GM10248 (cell line): ENCODE data around the gene UPK1A.

Experiments
- CTCF ChIA-PET: fragments of 300-600 bp; sonication (Branson Sonifier 250); formaldehyde crosslinking; extraction: SDS; loops from one replicate; lab custom pipeline; 2021; ENCODE audit warnings: antibody characterized with exemption; lab: Yijun Ruan, JAX
- POLR2A ChIA-PET: fragments of 350-650 bp; sonication (Branson Sonifier 250); formaldehyde crosslinking; extraction: SDS; loops from one replicate; lab custom pipeline; 2020; ENCODE audit warnings: antibody characterized with exemption; lab: Yijun Ruan, JAX
- DNase-seq: peaks from one replicate; pipeline ENCODE4 v3.0.0; 2012; ENCODE audit errors: extremely low spot score
- TF ChIP-seq, protein P1 (sequence below): IDR thresholded peaks from 2 replicates; pipeline ENCODE4 v1.5.1; 2012; ENCODE audit warnings: mild to moderate bottlenecking, low read depth; ENCODE audit errors: extremely low read depth, missing control alignments, control extremely low read depth

Gene UPK1A

DNA sequence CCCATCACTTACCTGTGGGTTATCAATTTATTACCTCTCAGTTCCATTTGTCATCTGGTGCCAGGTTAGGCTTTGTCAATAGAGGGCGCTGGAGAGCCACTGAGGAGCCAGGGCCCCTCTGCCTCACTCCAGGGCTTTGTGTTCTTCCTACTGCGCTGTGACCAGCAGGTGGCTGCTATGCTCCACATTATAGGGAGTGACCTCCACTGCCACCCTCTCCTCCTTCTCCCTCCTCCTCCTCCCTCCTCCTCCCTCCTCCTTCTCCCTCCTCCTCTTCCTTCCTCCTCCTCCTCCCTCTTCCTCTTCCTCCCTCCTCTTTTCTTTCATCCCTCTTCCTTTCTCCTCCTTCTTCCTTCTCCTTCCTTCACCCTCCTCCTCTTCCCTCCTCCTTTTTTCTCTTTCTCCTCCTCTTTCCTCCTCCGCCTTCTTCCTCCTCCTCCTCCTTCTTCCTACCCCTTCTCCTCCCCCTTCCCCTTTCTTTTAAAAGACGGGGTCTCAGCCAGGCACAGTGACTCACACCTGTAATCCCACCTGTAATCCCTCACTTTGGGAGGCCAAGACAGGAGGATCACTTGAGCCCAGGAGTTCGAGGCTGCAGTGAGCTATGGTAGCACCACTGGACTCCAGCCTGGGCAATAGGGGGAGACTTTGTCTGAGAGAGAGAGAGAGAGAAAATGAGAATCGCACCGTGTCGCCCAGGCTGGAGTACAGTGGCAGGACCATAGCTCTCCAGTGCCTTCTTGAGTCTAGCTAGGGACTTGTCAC is 27.7 kb downstream of the UPK1A start:
- CTCF ChIA-PET = interaction anchor here (0.7 to 11.4 kb wide), 31 partner anchors 9 to 361 kb away, joined by 3 to 184 read pairs (median 5); partner anchors contain the start of genes IGFLR1, KIRREL2, LIN37 and PSENEN
- POLR2A ChIA-PET = interaction anchor here (0.6 to 1.3 kb wide), 5 partner anchors 18 to 419 kb away, joined by 3 to 6 read pairs (median 3); partner anchors contain the start of gene LIN37
- DNase-seq = peak; percentile 88
- TF ChIP-seq, protein P1, sequence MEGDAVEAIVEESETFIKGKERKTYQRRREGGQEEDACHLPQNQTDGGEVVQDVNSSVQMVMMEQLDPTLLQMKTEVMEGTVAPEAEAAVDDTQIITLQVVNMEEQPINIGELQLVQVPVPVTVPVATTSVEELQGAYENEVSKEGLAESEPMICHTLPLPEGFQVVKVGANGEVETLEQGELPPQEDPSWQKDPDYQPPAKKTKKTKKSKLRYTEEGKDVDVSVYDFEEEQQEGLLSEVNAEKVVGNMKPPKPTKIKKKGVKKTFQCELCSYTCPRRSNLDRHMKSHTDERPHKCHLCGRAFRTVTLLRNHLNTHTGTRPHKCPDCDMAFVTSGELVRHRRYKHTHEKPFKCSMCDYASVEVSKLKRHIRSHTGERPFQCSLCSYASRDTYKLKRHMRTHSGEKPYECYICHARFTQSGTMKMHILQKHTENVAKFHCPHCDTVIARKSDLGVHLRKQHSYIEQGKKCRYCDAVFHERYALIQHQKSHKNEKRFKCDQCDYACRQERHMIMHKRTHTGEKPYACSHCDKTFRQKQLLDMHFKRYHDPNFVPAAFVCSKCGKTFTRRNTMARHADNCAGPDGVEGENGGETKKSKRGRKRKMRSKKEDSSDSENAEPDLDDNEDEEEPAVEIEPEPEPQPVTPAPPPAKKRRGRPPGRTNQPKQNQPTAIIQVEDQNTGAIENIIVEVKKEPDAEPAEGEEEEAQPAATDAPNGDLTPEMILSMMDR = peak; percentile 99

DNA sequence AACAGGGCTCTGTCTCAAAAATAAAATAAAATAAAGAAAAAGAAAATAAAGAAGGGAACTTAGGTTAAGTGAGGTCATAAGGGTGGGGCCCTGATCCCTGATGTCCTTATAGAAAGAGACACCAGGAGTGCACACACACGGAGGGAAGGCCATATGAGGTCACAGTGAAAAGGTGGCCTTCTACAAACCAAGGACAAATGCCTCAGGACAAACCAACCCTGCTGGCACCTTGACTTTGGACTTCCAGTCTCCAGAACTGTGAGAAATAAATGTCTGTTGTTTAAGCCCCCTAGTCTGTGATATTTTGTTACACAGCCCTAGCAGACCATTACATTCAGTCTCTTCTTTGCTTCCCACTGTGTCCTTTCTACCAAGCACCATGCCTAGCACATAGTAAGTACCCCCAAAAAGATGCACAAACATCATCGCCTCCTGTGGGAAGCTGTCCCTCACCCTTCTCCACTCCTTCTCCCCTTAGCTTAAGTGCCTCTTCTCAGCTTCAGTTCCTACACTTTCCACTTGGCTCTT is 29.6 kb downstream of the UPK1A start:
- DNase-seq = no peak
- ChIA-PET CTCF (interaction anchor here (0.9 to 11.4 kb wide), 14 partner anchors 9 to 236 kb away, joined by 3 to 184 read pairs (median 4); partner anchors contain the start of genes COX6B1, IGFLR1 and ZBTB32), POLR2A (interaction anchor here (0.5 to 1.6 kb wide), 4 partner anchors 15 to 52 kb away, joined by 4 to 8 read pairs (median 5); partner anchors contain the start of gene LIN37)
- TF ChIP-seq, protein P1 = no peak

DNA sequence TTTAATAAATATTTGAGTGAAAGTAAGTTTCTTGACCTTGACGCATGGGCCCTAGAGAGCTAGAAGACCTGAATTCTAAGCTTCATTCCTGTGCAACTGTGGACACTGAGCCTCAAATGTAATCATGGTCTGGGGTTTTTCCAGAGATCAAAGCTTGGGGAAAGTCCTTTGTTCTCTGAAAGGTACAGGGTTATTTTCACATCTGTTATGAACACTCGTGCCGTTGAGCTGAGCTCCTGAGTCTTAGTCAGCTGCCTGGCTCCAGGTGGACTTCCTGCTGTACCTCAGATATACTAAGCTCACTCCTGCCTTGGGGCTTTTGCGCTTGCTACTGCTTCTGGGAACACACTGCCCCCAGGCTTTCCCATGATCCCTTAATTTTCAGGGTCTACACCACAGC is 30.5 kb downstream of the UPK1A start:
- CTCF ChIA-PET = interaction anchor here (1.0 to 11.4 kb wide), 11 partner anchors 9 to 235 kb away, joined by 3 to 184 read pairs (median 4); partner anchors contain the start of genes COX6B1 and LIN37
- TF ChIP-seq, protein P1 = no peak
- peak; percentile 70 for DNase-seq
- POLR2A ChIA-PET = interaction anchor here (0.5 to 1.6 kb wide), 6 partner anchors 14 to 186 kb away, joined by 3 to 8 read pairs (median 4); partner anchors contain the start of gene LIN37

DNA sequence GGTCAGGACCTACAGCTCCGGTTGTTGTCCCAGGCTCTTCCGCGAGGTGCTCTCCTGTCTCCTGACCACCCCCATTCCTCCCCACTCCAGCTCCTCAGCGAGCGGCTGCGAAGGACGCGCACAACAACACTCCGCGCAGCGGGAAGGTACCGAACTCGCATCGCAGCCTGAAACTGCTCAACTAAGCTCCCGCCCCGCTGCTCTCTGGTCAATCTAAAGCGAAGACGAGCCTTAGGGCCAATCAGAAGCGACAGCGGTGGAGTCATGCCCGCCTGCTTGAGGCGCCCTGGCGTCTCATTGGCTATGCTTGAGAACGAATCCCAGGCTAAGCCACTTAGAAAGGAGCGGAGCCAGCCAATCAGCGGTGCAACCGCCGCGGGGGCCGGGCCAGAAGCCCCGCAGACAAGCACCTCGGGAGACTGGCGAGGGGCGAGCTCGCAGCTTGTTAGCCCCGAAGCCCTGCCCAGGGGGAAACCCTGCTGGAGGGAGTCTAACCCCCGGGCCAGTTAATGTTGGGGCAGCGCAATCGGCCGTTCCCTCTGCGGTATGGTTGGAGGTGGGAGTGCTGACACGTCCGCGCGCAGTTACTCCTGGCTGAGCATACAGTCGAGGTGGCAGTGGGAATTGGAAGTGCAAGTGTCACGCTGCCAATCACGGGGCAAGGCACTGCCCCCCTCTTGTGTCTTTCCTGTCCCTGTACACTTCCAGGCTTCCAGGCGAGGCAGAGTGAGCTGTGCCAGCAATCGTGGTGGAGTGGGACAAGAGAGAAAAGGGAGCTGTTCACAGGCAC is 36.1 kb downstream of the UPK1A start:
- ChIA-PET CTCF (interaction anchor here (1.1 to 11.4 kb wide), 6 partner anchors 8 to 229 kb away, joined by 3 to 184 read pairs (median 7); partner anchors contain the start of gene LIN37), POLR2A (interaction anchor here (0.5 to 3.0 kb wide), 6 partner anchors 10 to 59 kb away, joined by 3 to 42 read pairs (median 5); partner anchors contain the start of genes COX6B1 and LIN37)
- DNase-seq = peak; percentile 95
- TF ChIP-seq, protein P1 = no peak

DNA sequence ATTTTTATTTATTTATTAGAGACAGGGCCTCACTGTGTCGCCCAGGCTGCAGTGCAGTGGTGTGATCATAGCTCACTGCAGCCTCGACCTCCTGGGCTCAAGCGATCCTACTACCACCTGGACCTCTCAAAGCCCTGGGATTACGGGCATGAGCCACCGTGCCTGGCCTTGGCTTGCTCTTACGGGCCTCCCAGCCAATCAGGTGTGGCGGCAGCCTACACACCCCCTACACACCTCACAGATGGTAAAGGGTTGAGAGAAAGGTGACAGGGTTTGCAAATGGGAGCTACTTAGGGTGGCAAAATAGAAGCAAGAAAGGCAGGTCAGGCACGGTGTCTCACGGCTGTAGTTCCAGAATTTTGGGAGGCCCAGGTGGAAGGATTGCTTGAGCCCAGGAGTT is 37.0 kb downstream of the UPK1A start:
- POLR2A ChIA-PET = interaction anchor here (0.7 to 3.0 kb wide), 4 partner anchors 9 to 165 kb away, joined by 3 to 42 read pairs (median 8); partner anchors contain the start of genes APLP1 and LIN37
- TF ChIP-seq, protein P1 = no peak
- CTCF ChIA-PET = interaction anchor here (1.1 to 11.4 kb wide), 5 partner anchors 9 to 228 kb away, joined by 3 to 184 read pairs (median 8); partner anchors contain the start of gene LIN37
- no peak for DNase-seq
